GM10266 (cell line): ENCODE measurements around the gene DPP4.

Source experiments
- DNase-seq: peaks from one replicate; pipeline ENCODE4 v3.0.0; 2012; ENCODE audit errors: extremely low spot score
- TF ChIP-seq, protein P1 (sequence below): IDR thresholded peaks from 2 replicates; pipeline ENCODE4 v1.5.1; 2012; ENCODE audit warnings: mild to moderate bottlenecking, low read depth; ENCODE audit not compliant: control insufficient read depth, insufficient read depth; ENCODE audit errors: missing control alignments

The DPP4 gene

DNA sequence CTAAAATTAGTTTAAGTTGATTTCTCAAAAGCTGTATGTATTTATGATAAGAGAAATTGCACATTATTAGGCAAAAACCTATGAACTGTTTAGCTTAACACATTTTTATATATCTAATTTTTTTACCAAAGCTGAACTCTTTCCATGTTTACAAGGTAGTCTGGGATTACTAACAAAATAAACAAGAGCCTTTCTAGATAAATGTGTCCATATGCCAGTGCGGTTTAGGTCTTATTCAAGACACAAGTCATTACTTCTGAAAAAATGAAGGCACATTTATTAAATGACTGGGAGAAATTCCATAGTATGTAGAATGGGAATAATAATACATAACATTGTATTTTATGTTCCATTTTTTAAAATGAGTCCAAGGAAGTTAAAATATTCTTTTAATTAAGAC is 82.0 kb downstream of the DPP4 start:
- TF ChIP-seq, protein P1, sequence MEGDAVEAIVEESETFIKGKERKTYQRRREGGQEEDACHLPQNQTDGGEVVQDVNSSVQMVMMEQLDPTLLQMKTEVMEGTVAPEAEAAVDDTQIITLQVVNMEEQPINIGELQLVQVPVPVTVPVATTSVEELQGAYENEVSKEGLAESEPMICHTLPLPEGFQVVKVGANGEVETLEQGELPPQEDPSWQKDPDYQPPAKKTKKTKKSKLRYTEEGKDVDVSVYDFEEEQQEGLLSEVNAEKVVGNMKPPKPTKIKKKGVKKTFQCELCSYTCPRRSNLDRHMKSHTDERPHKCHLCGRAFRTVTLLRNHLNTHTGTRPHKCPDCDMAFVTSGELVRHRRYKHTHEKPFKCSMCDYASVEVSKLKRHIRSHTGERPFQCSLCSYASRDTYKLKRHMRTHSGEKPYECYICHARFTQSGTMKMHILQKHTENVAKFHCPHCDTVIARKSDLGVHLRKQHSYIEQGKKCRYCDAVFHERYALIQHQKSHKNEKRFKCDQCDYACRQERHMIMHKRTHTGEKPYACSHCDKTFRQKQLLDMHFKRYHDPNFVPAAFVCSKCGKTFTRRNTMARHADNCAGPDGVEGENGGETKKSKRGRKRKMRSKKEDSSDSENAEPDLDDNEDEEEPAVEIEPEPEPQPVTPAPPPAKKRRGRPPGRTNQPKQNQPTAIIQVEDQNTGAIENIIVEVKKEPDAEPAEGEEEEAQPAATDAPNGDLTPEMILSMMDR, result no peak

DNA sequence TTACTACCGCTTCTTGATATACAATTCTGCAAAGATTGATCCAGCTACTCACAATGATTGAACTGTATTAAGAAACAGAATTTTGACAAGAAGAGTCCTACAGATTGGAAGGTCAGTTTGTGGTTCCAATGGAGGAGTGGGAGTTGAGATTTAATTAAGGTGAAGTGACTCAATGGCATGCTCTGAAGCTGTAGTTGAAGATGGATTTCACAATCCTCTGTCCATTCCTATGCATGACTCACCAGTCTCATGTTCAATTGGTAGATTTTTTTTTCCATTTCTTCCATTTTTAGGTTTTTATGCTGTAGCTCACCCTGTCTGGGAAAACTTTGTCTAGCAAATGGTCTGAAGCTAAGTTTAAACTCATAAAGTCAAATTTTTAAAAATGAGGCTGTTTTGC is 83.3 kb downstream of the DPP4 start:
- TF ChIP-seq, protein P1, result no peak

More for the DNA sequence above, 82.0 kb downstream of the DPP4 start:
- no peak for DNase-seq

DNA sequence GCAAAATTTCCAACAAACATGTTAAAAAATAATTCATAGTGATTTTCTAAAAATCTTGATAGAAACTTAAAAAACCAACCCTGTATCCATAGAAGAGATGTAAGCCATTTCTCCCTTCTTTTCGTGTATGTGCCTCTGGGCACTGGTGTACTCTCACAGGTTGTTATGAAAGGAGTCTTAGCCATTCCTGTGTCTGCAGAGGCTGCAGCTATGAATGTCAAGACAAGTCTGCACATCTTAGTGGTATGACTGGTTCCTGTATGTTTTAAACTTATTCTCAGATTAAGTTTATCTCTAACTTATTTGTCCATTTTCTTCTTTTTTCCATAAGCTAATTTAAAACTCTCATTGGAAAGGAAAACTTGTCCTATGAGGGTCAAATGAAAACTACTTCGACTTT is 84.0 kb downstream of the DPP4 start:
- TF ChIP-seq, protein P1, result no peak
- no peak for DNase-seq

More for the DNA sequence above, 83.3 kb downstream of the DPP4 start:
- no peak for DNase-seq

DNA sequence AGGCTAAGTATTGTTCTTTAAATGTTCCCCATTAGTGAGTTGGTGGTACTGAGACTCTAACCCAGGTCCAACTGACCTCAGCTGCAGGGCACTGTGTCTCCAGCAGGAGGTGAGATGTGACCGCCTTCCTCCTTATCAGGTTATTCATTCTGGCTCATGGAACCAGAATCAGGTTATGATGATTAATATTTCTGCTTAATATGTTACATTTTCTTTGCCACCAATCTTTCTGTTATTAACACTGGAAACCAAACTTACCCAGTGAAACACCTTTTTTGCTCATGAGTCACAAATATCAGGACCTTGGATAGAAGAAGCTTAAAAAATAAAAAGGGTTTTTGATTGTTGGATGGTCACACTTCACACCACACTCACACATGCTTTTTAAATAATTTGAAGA is 85.4 kb downstream of the DPP4 start:
- TF ChIP-seq, protein P1, result no peak
- no peak for DNase-seq

DNA sequence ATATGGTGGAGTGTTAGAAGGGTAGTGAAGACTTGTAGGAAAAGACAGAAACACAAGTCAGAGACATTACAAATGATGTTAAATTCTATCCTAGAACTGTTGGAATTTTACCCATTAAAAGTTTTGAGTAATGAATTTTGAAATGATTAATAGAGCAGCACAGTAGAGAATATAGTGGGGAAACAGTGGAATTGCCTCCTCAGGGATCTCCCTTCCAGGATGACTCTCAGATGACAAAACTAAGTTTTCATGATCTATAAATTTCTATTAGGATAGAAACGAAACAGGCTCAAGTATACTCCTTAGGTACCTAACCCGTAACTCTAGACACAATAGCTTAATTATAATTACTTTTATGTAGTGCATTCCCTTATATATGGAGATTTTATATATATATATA is 86.7 kb downstream of the DPP4 start:
- TF ChIP-seq, protein P1, result no peak
- DNase-seq, result no peak

DNA sequence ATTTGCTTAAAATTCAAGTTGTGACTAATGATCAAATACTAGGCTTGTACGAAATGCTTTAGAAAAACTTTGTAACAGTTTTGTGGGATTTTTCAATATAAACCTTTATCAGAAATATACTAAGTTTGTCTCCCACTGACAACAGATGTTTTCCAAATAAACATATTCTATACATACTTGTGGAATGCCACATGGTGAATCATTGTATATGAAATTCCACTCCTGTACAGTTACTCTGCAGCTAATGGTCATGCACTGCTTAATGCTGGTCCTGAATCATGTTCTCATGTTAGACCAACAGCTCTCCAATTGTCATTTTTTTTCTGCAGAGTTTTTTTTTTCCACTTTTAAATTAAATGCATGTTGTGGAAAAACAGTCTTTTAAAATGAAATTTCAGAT is 90.1 kb downstream of the DPP4 start:
- TF ChIP-seq, protein P1, result no peak
- DNase-seq, result no peak

DNA sequence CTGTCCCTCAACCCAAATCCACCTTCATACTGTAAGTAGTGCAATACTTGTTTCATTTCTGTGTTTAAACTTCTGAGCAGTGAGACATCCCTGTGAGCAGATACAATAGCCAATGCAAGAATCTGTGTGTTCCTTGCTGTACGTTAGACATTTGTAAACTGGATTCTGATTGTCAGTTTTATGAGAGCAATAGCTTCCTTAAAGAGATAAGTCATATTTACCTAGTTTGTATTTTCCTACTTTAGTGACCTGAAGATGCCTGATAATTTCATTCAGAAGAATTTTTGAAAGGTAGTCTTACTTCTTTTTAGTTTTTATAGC is 90.7 kb downstream of the DPP4 start:
- DNase-seq, result no peak
- TF ChIP-seq, protein P1, result no peak
